Left cardiac atrium (tissue), 4 donors: ENCODE data around the gene PEF1. TPM values are rescaled to one million over a fixed set of nuclear protein-coding genes. Genes with fewer than 3 reads are reported as not detected.

Experiments used
- ATAC-seq, 2 donors: fragments of 200-7000 bp; cut with Tn5 transposase; one replicate each; pipeline ENCODE4 v1.9.1; 2020; ENCODE audit warnings: mild to moderate bottlenecking in 2 of 2, moderate library complexity in 2 of 2
- DNase-seq: peaks from one replicate; pipeline ENCODE4 v3.0.0-alpha.2; 2020
- intact Hi-C, 2 donors: fragments of 100-400 bp; cut with DNase I; formaldehyde crosslinking; loops; one replicate each; pipeline versions ENCODE4 v1.14.1 to v1.15.1; 2022 to 2023
- total RNA-seq, 2 donors: library from RNA; stranded (reverse); fragmentation: NEBNext Ultra II Directional; extraction: Animal tissue kit (Norgen Biotek cat#: 25700); gene quantifications; one replicate each; pipeline ENCODE4 v1.2.1, GENCODE V29; 2021
- donor health status: DM: no; HTN: yes; CAD: no.
- donor health status: DM: no; HTN: yes; CAD: no; lungs with severe emphysema.
- donor health status: DM: yes; HTN: yes; CAD: no.
- donor health status: Dilated cardiomyopathy.

PEF1 gene
- total RNA-seq, 2 donors from 2014 or later = 32.3 to 44.7 TPM

GRCh38 chr1:31580891-31581603 is 63.6 kb downstream of the PEF1 start:
- DNase-seq = no peak
- intact Hi-C loops = no loop called here
- no peak for ATAC-seq

- DNase-seq = no peak
- intact Hi-C loops = no loop called here
- no peak for ATAC-seq
Observed at GRCh38 chr1:31580513-31580870, 64.2 kb downstream of the PEF1 start.

Other genes with a start within 250 kb of the PEF1 start
- 1 to 10 TPM; 2.4 to 2.9 TPM for gene SERINC2, start 231.7 kb downstream of the PEF1 start, total RNA-seq
- gene TINAGL1, start 68.4 kb downstream of the PEF1 start, total RNA-seq = 100 to 1,000 TPM; 128 to 175 TPM
- gene HCRTR1, start 27.2 kb downstream of the PEF1 start, total RNA-seq = under 1 TPM; 0.42 to 0.44 TPM
- gene COL16A1, start 59.1 kb upstream of the PEF1 start, total RNA-seq = 10 to 100 TPM; 19.8 to 27.5 TPM
- gene ADGRB2, start 119.5 kb upstream of the PEF1 start, total RNA-seq = 10 to 100 TPM; 14.0 to 18.7 TPM
- 1 to 10 TPM in 1 of 2 donors, under 1 TPM in 1; 0.18 to 1.2 TPM for gene SPOCD1, start 171.1 kb upstream of the PEF1 start, total RNA-seq